ENCODE measurements around the gene ETV6.
"Not testable (repeated sequence)": the region's sequence is repeated elsewhere in the genome, so short reads cannot be mapped to it uniquely, and the experiment has no call there.

Gene ETV6

GRCh38 chr12:11649413-11650285, at the start of gene ETV6:
TSS of gene ETV6 (plus strand) at chr12:11649674. CDS start at chr12:11650128, 454 bp downstream.
- DNase-seq (ENCODE audit: low spot score) = peak; percentile 74

- no peak for DNase-seq (ENCODE audit: low spot score)
Measured at GRCh38 chr12:11600199-11600598, 49.3 kb upstream of the ETV6 start.

- no peak for DNase-seq (ENCODE audit: low spot score)
Measured at GRCh38 chr12:11601647-11602046, 47.8 kb upstream of the ETV6 start.

- DNase-seq (ENCODE audit: low spot score) = no peak
Measured at GRCh38 chr12:11607313-11608081, 42.0 kb upstream of the ETV6 start.

GRCh38 chr12:11609045-11609444, 40.4 kb upstream of the ETV6 start:
- no peak for DNase-seq (ENCODE audit: low spot score)

- DNase-seq (ENCODE audit: low spot score) = no peak
Measured at GRCh38 chr12:11615481-11615880, 34.0 kb upstream of the ETV6 start.

- DNase-seq (ENCODE audit: low spot score) = no peak
Measured at GRCh38 chr12:11618046-11618445, 31.4 kb upstream of the ETV6 start.

- no peak for DNase-seq (ENCODE audit: low spot score)
Measured at GRCh38 chr12:11621797-11622423, 27.6 kb upstream of the ETV6 start.

GRCh38 chr12:11622876-11623281, 26.6 kb upstream of the ETV6 start:
- DNase-seq (ENCODE audit: low spot score) = no peak

GRCh38 chr12:11623382-11623781, 26.1 kb upstream of the ETV6 start:
- DNase-seq (ENCODE audit: low spot score) = no peak

GRCh38 chr12:11624116-11624515, 25.4 kb upstream of the ETV6 start:
- no peak for DNase-seq (ENCODE audit: low spot score)

GRCh38 chr12:11627709-11628108, 21.8 kb upstream of the ETV6 start:
- DNase-seq (ENCODE audit: low spot score) = not testable (repeated sequence)

GRCh38 chr12:11628353-11628752, 21.1 kb upstream of the ETV6 start:
- DNase-seq (ENCODE audit: low spot score) = no peak

- no peak for DNase-seq (ENCODE audit: low spot score)
Measured at GRCh38 chr12:11630046-11630706, 19.3 kb upstream of the ETV6 start.

GRCh38 chr12:11631288-11631687, 18.2 kb upstream of the ETV6 start:
- no peak for DNase-seq (ENCODE audit: low spot score)

- not testable (repeated sequence) for DNase-seq (ENCODE audit: low spot score)
Measured at GRCh38 chr12:11631881-11632280, 17.6 kb upstream of the ETV6 start.

GRCh38 chr12:11633968-11634367, 15.5 kb upstream of the ETV6 start:
- no peak for DNase-seq (ENCODE audit: low spot score)

- no peak for DNase-seq (ENCODE audit: low spot score)
Measured at GRCh38 chr12:11635341-11635740, 14.1 kb upstream of the ETV6 start.

- no peak for DNase-seq (ENCODE audit: low spot score)
Measured at GRCh38 chr12:11638315-11638916, 11.1 kb upstream of the ETV6 start.

- DNase-seq (ENCODE audit: low spot score) = no peak
Measured at GRCh38 chr12:11639454-11639853, 10.0 kb upstream of the ETV6 start.

- no peak for DNase-seq (ENCODE audit: low spot score)
Measured at GRCh38 chr12:11641522-11641921, 8.0 kb upstream of the ETV6 start.

GRCh38 chr12:11642785-11643184, 6.7 kb upstream of the ETV6 start:
- DNase-seq (ENCODE audit: low spot score) = no peak

All from cerebellar cortex (tissue), 1 donor.